ENCODE results near the gene TLN1.

TLN1 gene

GRCh38 chr9:35658968-35659220 lies 73.1 kb downstream of the TLN1 start:
- TF ChIP-seq, protein P1, sequence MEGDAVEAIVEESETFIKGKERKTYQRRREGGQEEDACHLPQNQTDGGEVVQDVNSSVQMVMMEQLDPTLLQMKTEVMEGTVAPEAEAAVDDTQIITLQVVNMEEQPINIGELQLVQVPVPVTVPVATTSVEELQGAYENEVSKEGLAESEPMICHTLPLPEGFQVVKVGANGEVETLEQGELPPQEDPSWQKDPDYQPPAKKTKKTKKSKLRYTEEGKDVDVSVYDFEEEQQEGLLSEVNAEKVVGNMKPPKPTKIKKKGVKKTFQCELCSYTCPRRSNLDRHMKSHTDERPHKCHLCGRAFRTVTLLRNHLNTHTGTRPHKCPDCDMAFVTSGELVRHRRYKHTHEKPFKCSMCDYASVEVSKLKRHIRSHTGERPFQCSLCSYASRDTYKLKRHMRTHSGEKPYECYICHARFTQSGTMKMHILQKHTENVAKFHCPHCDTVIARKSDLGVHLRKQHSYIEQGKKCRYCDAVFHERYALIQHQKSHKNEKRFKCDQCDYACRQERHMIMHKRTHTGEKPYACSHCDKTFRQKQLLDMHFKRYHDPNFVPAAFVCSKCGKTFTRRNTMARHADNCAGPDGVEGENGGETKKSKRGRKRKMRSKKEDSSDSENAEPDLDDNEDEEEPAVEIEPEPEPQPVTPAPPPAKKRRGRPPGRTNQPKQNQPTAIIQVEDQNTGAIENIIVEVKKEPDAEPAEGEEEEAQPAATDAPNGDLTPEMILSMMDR (IDR thresholded peaks at IDR 0.05; ENCODE audit: insufficient read depth, missing control alignments), result no peak
- no peak for FAIRE-seq
- no peak for DNase-seq (ENCODE audit: insufficient read length, low spot score)

- TF ChIP-seq, protein P1 (IDR thresholded peaks at IDR 0.05; ENCODE audit: insufficient read depth, missing control alignments), result peak; percentile 42
- no peak for FAIRE-seq
- peak; percentile 76 for DNase-seq (ENCODE audit: insufficient read length, low spot score)
Measured at GRCh38 chr9:35658137-35658967, 73.6 kb downstream of the TLN1 start, which contains the start of gene CCDC107. CCDC107 (plus strand) TSS chr9:35658292; CDS start chr9:35658380, 88 bp downstream.

GRCh38 chr9:35657546-35658136 lies 74.4 kb downstream of the TLN1 start, which contains the start of gene RMRP:
RMRP (minus strand) TSS chr9:35658019.
- FAIRE-seq (no peak), DNase-seq (ENCODE audit: insufficient read length, low spot score) (peak; percentile 84)
- TF ChIP-seq, protein P1 (IDR thresholded peaks at IDR 0.05; ENCODE audit: insufficient read depth, missing control alignments), result peak; percentile 7

GRCh38 chr9:35656831-35657545 lies 75.0 kb downstream of the TLN1 start:
- TF ChIP-seq, protein P1 (IDR thresholded peaks at IDR 0.05; ENCODE audit: insufficient read depth, missing control alignments), result no peak
- DNase-seq (ENCODE audit: insufficient read length, low spot score) (peak; percentile 14), FAIRE-seq (no peak)

DNA sequence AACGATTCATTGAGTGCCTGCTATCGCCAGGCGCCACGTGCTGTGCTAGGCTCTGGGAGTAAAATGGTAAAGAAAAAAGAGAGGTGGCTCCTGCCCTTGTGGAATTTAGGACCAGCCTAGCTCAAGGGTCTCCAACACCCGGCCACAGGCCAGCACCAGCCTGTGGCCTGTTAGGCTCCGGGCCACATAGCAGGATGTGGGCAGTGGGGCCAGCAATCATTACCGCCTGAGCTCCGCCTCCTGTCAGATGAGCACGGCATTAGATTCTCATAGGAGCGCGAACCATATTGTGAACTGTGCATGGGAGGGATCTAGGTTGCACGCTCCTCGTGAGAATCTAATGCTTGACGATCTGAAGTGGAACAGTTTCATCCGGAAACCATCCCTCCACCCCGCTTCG lies 75.6 kb downstream of the TLN1 start:
- TF ChIP-seq, protein P1 (IDR thresholded peaks at IDR 0.05; ENCODE audit: insufficient read depth, missing control alignments), result no peak
- peak; percentile 2 for DNase-seq (ENCODE audit: insufficient read length, low spot score)
- FAIRE-seq, result no peak

DNA sequence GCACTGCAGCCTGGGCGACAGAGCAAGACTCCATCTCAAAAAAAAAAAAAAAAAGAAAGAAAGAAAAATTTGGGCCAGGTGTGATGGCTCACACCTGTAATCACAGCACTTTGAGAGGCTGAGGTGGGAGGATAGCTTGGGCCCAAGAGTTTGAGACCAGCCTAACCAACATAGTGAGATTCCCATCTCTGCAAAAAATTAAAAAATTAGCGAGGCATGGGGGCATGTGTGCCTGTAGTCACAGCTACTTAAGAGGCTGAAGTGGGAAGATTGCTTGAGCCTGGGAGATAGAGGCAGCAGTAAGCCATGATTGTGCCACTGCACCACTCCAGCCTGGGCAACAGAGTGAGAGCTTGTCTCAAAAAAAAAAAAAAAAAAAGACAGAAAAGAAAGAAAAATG lies 78.4 kb downstream of the TLN1 start:
- FAIRE-seq, result no peak
- TF ChIP-seq, protein P1 (IDR thresholded peaks at IDR 0.05; ENCODE audit: insufficient read depth, missing control alignments), result no peak
- no peak for DNase-seq (ENCODE audit: insufficient read length, low spot score)
